ENCODE results near the gene UNC93A.
A peak's percentile ranks its signal among the peaks of the same experiment; 100 is the strongest.
"Not testable (repeated sequence)": the region's sequence is repeated elsewhere in the genome, so short reads cannot be mapped to it uniquely, and the experiment has no call there.

Gene UNC93A

DNA sequence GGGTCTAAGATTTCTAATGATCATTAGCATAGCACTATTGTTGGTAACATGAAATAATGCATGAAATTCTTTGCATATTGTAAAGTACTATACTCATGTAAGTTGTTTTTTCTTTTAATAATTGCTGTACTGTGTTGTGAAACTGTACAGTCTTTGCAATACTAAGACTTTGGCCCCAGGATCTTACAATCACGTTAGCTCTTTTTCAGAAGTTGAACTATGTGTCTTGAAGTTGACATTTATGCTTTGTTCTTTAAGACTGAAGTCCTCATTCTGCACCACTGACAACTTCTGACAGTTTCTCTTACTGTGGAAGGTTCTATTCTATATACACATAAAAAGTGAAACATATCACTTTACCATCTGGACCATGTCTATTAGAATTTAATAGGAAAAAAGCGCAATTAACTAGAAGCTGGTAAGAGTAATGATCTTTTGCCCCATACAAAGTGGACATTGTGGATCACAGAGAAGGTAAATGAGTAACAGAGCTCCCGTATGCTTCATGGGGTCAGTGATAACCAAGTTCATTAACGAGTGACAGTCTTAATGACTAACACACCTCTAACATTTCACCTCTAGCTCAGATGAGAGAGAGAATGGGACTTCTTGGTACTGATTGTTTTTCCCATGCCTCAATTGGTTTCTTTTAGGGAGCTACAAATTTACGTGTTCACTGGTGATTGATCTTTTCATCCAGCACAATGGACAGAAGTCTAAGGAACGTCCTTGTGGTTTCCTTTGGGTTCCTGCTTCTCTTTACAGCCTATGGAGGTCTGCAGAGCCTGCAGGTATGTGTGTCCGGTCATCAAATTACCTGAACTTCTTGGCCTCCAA is at the start of gene UNC93A:
Gene UNC93A, plus strand, starts transcription at position 530 of the 837 bp plus-strand sequence. Its CDS starts 175 bp downstream, at position 705.
- DNase-seq (ENCODE audit: low spot score) = peak; percentile 45

DNA sequence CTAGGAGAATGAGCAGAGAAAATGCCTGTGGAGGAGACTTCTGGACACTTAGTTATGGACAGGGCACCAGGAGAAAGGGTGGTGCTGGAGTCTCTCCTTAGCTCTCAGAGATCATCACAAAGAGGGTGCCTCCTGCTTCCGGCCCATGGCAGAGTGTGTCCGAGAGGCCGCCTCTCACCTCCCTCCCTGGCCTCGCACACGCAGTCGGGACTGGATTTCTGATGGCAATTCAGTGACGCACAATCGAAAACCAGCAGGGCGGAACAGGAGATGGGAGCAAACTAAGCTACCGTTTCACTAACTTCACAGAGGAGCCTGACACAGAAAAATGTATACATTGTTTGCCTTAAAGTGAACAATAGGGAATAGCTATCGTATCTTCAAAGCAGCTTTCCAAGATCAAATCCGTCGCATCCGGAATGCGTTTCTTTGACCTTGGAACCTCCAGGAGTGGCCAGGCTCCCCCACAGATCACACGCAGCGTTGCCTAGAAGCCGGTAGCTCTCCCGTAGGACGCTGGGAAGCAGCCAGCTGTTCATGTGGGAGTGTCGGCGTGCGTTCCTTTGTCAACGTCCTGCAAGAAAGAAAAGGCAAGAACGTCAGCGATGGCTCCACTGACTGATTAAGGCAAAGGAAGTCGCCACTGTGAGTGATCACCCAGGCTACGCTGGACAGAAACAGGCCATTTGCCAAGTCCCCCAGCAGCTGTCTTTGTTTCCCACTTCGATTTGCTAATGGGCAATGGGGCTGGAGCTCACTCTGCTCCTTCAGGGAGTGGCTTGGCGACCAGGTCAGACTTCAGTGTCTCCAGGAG is 49.6 kb upstream of the UNC93A start:
- DNase-seq (ENCODE audit: low spot score) = peak; percentile 57

DNA sequence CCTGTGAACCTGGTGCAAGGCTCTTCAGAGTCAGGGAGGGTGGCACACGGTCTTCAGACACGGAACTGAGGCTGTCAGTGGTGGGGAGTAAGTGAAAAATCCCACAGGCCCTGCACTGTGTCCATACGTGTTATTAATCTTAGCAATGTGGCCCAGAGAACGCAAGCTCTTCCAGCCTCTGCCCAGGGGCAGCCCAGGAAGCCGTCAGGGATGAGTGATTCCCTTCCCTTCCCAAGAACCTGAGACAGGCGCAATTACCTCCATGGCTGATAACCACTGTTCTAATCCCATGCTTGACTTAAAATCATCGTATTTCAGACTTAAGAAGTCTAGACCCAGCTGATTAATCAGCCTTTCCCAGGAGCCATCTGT is 49.0 kb upstream of the UNC93A start:
- not testable (repeated sequence) for DNase-seq (ENCODE audit: low spot score)

DNA sequence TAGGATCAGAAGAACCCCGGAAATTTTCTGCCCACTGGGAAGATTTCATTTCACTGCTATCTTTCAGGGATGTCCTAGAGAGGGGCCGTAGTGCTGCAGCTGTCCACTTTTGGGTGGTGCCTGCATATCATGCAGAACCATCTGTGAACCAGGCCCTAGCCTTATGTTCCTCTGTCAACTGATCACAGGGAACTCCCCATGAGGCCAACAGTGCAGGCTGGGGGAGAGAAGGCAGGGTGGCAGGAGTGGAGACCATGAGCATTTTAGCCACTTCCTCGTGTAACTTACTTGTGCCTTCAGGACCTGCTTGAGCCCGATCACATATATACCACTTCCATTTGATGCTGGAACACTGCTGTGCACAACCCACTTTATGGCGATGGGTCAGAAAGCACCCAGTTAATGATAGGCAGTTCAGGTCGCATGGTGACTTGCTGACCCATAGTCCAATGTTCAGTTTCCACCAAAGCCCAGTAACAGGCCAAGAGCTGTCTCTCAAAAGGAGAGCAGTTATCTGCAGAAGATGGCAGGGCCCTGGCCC is 48.5 kb upstream of the UNC93A start:
- not testable (repeated sequence) for DNase-seq (ENCODE audit: low spot score)

DNA sequence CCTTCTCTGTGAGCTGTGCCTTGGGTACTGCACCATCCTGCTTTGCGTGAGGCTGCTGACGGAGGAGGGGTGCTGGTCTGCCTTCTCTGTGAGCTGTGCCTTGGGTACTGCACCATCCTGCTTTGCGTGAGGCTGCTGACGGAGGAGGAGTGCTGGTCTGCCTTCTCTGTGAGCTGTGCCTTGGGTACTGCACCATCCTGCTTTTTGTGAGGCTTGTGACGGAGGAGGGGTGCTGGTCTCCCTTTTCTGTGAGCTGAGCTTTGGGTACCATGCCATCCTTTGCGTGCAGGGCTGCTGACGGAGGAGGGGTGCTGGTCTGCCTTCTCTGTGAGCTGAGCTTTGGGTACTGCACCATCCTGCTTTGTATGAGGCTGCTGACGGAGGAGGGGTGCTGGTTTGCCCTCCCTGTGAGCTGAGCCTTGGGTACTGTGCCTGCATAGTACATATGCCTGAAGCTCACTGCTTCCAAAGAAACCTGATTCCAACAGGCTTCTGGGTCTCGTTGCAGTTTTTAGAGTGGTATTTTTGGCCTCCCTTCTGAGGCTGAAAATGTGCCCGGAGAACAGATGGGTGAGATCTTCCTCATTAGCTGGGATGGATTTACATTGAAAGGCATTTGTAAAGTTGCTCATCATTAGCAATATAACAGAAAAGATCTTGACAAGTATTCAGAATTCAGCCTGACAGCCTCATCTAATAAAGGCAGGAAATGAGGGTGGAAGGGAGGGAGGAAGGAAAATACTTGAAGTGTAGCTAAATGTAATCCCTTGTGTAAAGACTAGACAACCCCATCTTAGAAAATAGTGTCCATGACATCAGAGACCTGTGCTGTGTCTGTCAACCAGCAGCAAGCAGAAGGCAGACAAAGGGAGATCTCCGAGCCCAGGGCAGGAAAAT is 46.8 kb upstream of the UNC93A start:
- DNase-seq (ENCODE audit: low spot score) = no peak

DNA sequence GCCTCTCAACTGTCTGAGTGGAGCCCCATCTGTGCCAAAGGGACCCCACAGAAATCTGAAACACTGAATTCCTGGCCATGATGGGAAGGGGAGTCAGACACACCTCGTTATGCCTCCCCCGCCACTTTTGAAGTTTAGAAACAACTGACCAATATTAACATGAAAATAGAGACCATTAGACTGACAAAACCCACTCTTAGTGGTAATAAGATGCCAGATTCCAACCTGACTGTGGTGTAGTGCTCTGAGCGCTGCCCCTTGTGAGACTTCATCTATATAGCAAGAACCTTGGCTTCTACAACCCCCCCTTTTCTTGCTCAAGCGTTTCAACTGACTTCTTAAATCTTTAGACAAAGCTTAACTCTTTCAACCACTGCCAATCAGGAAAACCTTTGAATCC is 46.1 kb upstream of the UNC93A start:
- DNase-seq (ENCODE audit: low spot score) = no peak

DNA sequence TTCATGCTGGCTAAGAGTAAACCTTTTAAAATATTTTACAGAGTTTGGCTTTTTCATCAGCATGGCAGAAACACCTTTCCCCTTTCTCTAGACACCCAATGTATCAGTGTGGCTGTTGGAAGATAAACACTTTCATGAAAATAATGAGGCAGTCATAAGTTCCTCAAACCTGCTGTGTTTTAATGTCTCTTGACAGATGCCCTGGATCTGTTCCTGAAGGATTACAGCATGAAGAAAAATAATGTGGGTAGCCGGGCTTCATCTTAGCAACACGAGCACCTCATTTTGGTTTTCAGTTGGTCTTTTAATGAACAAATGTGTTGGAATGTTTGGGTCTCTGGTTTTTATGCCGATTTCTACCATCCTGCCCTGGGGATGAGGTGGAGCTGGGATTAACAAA is 45.5 kb upstream of the UNC93A start:
- DNase-seq (ENCODE audit: low spot score) = no peak

DNA sequence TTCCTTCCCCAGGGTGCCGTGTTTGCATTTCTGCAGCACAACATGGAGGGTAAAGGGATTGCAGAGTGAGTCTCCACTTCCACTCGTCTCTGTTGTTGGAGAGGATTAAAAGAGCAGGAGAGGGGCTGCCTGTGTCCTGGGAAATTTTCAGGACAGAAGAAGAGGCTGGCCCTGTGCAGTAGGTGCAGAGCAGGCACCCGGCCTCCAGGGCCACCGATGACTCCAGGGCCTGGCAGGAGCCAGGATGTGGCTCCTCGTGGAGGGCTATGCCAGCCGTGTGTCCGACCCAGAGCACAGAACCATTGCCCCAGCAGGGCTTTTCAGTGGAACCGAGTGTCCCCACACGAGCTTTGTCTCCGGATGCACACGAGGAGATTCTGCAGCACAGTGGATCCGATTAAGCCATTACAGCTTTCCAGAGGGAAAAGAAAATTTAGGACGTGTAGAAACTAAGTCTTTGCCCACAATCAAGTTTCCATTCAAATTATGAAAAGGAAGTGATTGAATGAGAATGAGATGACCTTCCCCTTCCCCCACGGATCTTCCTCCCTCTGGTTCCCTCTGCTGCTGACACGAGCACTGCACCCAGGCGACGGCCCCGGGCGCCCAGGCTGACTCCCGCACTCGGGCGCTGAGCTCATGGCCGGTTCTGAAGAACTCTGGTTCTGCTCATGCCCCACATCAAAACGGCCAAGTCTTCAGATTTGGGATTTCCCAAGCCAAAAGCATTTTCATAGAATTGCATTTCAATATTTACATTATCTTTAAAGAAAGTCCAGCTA is 43.1 kb upstream of the UNC93A start:
- DNase-seq (ENCODE audit: low spot score) = no peak

DNA sequence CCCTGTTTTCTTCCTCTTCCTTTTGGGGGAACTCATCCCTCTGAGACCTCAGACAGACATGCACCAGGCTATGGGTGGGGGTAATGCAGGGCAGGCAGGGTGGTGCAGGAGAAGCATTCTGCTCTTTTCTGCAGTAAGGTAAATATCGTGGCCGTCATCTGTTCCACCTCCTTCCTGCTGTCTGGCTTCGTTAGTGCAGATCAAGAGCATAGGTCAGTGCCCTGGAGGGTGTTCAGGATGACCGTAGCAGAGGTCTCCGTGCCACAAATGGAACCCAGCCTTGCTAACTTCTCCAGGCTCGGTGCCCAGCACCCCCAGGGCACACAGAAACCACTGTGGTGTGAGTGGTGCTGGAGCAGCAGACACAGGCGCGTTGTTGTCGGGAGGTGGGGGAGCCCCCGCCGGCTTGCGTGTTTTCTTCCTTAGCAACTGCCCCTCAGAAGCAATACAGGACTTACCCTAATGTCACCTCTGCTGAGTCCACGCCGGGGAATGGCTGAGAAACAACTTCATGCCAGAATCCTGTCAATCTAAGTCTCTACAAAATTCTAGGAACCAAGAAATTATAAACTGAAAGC is 42.1 kb upstream of the UNC93A start:
- DNase-seq (ENCODE audit: low spot score) = not testable (repeated sequence)

DNA sequence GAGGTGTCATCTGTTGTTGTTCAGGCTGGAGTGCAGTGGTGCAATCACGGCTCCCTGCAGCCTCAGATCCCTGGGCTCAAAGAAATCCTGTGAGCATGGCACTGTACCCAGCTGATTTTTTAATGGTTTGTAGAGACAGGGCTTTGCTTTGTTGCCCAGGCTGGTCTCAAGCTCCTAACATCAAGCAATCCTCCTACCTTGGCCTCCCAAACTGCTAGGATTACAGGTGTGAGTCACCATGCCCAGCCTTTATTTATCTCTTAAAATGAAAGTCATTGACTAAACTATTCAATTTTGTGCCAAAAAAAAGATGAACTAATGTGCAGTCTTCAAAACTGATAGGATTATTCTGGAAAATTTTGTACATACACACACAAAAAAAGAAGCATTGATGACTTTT is 38.8 kb upstream of the UNC93A start:
- DNase-seq (ENCODE audit: low spot score) = no peak

DNA sequence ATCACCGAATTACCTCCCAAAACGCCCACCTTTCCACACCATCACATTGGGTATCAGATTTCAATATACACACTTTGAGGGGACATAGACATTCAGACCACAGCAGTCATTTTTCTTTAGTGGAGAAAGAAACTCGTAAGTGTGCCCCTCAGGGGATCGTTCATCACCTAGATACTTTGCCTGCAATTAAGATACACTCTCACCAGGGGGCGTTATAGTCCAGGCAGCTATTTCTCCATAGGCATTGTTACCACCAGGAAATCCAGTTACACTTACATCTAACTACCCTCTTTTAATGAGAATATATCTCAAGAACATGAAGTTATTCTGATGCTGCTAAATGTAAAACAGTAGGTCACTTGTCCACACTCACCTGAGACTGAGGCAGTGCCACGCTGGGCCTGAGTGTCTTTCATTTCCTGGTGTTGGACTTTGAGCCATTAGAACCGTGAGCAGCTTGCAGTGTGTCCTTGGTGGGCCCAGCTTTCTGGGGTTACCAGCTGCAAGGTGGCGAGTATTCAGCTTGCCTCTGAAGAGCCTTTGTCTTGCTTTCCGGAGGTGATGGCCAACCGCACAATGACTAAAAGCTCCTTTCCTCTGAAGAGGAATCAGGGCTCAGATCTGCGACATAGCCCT is 35.1 kb upstream of the UNC93A start:
- DNase-seq (ENCODE audit: low spot score) = no peak

DNA sequence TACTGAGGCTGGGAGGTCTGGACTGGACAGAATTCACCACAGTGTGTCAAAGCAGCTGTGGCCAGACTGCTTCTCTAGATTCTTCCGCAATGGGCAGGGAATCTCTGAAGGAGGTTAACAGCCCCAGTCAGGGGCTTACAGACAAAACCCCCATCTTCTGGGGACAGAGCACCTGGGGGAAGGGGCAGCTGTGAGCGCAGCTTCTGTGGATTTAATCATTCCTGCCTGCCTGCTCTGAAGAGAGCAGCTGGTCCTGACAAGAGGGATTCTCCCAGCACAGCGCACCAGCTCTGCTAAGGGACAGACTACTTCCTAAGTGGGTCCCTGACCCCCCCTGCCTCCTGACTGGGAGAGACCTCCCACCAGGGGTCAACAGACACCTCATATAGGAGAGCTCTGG is 32.5 kb upstream of the UNC93A start:
- DNase-seq (ENCODE audit: low spot score) = no peak

DNA sequence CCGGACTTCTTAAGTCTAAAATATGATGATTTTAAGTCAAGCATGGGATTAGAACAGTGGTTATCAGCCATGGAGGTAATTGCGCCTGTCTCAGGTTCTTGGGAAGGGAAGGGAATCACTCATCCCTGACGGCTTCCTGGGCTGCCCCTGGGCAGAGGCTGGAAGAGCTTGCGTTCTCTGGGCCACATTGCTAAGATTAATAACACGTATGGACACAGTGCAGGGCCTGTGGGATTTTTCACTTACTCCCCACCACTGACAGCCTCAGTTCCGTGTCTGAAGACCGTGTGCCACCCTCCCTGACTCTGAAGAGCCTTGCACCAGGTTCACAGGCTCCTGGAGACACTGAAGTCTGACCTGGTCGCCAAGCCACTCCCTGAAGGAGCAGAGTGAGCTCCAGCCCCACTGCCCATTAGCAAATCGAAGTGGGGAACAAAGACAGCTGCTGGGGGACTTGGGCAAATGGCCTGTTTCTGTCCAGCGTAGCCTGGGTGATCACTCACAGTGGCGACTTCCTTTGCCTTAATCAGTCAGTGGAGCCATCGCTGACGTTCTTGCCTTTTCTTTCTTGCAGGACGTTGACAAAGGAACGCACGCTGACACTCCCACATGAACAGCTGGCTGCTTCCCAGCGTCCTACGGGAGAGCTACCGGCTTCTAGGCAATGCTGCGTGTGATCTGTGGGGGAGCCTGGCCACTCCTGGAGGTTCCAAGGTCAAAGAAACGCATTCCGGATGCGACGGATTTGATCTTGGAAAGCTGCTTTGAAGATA is 24.9 kb upstream of the UNC93A start:
- DNase-seq (ENCODE audit: low spot score) = not testable (repeated sequence)

DNA sequence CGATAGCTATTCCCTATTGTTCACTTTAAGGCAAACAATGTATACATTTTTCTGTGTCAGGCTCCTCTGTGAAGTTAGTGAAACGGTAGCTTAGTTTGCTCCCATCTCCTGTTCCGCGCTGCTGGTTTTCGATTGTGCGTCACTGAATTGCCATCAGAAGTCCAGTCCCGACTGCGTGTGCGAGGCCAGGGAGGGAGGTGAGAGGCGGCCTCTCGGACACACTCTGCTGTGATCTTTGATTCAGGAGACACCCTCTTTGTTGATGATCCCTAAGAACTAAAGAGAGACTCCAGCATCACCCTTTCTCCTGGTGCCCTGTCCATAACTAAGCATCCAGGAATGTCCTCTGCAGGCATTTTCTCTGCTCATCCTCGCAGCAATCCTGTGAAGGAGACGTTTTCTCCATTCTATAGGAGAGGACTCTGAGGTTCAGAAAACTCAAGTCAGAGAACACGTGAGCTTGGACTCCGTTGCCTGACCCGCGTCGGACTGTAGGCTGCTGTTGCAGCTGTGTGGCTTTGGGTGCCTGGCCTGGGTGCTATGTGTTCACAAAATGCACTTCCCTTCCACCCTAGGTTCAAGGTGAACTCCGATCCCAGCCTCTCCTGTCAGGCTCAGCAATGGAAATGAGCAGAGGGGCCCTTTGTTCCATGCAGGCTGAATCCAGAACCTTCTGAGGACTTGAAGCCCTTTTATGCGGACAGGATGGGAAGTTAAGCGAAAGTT is 24.1 kb upstream of the UNC93A start:
- peak; percentile 9 for DNase-seq (ENCODE audit: low spot score)

DNA sequence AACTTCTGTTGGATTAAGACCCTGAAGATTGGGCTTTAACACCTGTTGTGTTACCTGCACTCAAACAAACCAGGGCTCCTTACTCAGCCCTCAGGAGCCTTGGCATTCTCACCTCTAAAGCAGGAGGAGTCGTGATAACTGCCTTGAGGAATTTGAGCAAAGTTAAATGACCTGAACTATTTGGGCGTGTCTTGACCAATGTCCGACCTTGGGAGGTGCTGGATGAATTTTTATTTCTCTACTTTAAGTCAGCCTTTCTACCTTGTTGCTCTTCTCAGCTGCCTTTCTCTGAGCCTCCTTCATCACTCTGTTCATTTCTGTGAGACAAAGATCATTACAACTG is 23.6 kb upstream of the UNC93A start:
- DNase-seq (ENCODE audit: low spot score) = peak; percentile 54

DNA sequence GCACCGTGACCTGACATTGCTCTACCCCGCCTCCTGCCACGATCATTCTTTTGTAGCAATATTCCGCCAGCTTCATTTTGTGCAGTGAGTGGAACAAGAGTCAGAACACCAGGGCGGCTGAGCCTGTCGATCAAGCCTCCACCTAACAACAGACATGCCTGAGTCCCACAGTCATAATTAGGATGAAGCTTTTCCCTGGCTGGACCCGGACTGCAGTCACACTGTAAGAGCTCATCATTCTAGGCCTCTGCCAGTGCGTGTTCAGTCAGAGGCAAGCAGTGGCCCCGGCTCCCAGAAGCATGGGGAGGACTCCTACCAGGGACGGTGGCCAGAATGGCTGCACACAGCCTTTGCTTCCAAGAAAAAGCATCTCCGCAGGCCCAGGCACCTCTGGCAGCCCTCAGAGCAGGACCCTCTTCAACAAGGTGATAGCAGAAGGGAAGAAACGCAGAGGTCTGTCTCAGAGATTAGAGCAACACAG is 23.2 kb upstream of the UNC93A start:
- peak; percentile 83 for DNase-seq (ENCODE audit: low spot score)

DNA sequence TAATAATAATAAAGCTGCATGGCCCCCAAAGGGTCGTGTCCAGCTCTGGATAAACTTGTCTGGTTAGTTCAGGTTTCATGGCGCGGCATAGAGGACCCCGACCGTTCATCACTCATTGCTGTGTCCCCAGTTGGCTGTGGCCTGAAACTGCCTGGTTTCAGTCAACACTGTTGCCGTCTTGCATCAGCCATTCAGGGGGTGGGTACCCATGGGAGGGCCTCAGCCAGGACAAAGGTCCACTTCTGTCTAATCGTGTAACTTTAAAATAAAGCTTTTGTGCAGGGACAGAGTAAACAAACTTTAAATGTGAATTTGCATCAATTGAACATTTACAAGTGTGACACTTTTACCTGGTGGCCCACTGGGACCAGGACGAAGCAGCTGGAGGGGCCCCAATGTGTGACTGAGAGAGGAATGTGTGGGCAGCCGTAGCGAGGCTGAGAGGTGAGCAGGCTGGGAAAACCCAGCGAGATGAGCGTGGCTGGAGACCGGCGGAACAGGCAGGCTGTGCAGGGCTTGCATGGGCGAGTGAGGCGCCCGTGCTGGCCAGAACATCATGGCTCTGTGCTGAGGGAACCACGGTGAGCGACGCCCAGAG is 22.3 kb upstream of the UNC93A start:
- peak; percentile 45 for DNase-seq (ENCODE audit: low spot score)
